Activated T-cell treated with anti-CD3 and anti-CD28 coated beads for 1 hour (primary cell): Measurements from ENCODE around the gene EEF1AKMT1.
"Not testable (repeated sequence)": the region's sequence is repeated elsewhere in the genome, so short reads cannot be mapped to it uniquely, and the experiment has no call there.

Source experiments
- DNase-seq: peaks from one replicate; pipeline ENCODE4 v3.0.0-alpha.2; 2020; ENCODE audit warnings: low read depth

EEF1AKMT1 gene

GRCh38 chr13:20696073-20696472, 77.7 kb downstream of the EEF1AKMT1 start:
- no peak for DNase-seq

GRCh38 chr13:20691616-20692015, 82.1 kb downstream of the EEF1AKMT1 start:
- DNase-seq: no peak

- DNase-seq: no peak
Measured at GRCh38 chr13:20689291-20689690, 84.5 kb downstream of the EEF1AKMT1 start.

- no peak for DNase-seq
Measured at GRCh38 chr13:20686863-20687579, 86.7 kb downstream of the EEF1AKMT1 start.

- DNase-seq: no peak
Measured at GRCh38 chr13:20686167-20686566, 87.6 kb downstream of the EEF1AKMT1 start.

- DNase-seq: no peak
Measured at GRCh38 chr13:20685092-20685491, 88.7 kb downstream of the EEF1AKMT1 start.

- DNase-seq: no peak
Measured at GRCh38 chr13:20684546-20684945, 89.2 kb downstream of the EEF1AKMT1 start.

- no peak for DNase-seq
Measured at GRCh38 chr13:20684041-20684440, 89.7 kb downstream of the EEF1AKMT1 start.

GRCh38 chr13:20682061-20682460, 91.7 kb downstream of the EEF1AKMT1 start:
- no peak for DNase-seq

- not testable (repeated sequence) for DNase-seq
Measured at GRCh38 chr13:20681481-20681880, 92.3 kb downstream of the EEF1AKMT1 start.

- DNase-seq: no peak
Measured at GRCh38 chr13:20680416-20681080, 93.2 kb downstream of the EEF1AKMT1 start.

GRCh38 chr13:20679879-20680278, 93.9 kb downstream of the EEF1AKMT1 start:
- no peak for DNase-seq
